GM18870 (cell line): ENCODE data around the gene LTBR.
"Not testable (repeated sequence)": the region's sequence is repeated elsewhere in the genome, so short reads cannot be mapped to it uniquely, and the experiment has no call there.

Experiments
- ATAC-seq: cut with Tn5 transposase; IDR thresholded peaks from one replicate; pipeline ENCODE4 v1.9.1; 2021; ENCODE audit warnings: moderate library complexity; ENCODE audit not compliant: unreplicated experiment

LTBR gene

GRCh38 chr12:6423267-6424007 is 39.5 kb downstream of the LTBR start:
- ATAC-seq = no peak

GRCh38 chr12:6424008-6424347 is 40.0 kb downstream of the LTBR start:
- ATAC-seq = no peak

GRCh38 chr12:6424866-6425265 is 40.9 kb downstream of the LTBR start:
- no peak for ATAC-seq

- no peak for ATAC-seq
These were observed 41.9 kb downstream of the LTBR start for GRCh38 chr12:6425590-6426531.

GRCh38 chr12:6426882-6427671 is 43.1 kb downstream of the LTBR start:
- peak; percentile 58 for ATAC-seq

GRCh38 chr12:6427796-6428195 is 43.8 kb downstream of the LTBR start:
- ATAC-seq = not testable (repeated sequence)

GRCh38 chr12:6428326-6428725 is 44.4 kb downstream of the LTBR start:
- no peak for ATAC-seq

- ATAC-seq = no peak
These were observed 46.4 kb downstream of the LTBR start for GRCh38 chr12:6430124-6430989.

GRCh38 chr12:6432991-6433390 is 49.0 kb downstream of the LTBR start:
- ATAC-seq = no peak

GRCh38 chr12:6434205-6435140 is 50.5 kb downstream of the LTBR start:
- no peak for ATAC-seq

- no peak for ATAC-seq
These were observed 52.2 kb downstream of the LTBR start for GRCh38 chr12:6435961-6436715.

GRCh38 chr12:6437586-6437985 is 53.6 kb downstream of the LTBR start:
- no peak for ATAC-seq

- no peak for ATAC-seq
These were observed 54.4 kb downstream of the LTBR start for GRCh38 chr12:6438345-6438744.

- no peak for ATAC-seq
These were observed 56.4 kb downstream of the LTBR start for GRCh38 chr12:6440391-6440790.
